Skin of body (tissue), 2 donors: Measurements from ENCODE around the gene ACAP1. TPM values are rescaled to one million over a fixed set of nuclear protein-coding genes. Genes with fewer than 3 reads are reported as not detected.

Experiments used
- DNase-seq: peaks from one replicate; lab custom pipeline; 2025; lab: John Stamatoyannopoulos, UW
- total RNA-seq: library from RNA; depleted of rRNA; stranded (reverse); fragments of >200 nt; gene quantifications from one replicate; pipeline ENCODE4 v1.2.3, GENCODE V29; 2014

ACAP1 gene
- total RNA-seq, 1 donor from 2014 or later = 4.7 TPM

GRCh38 chr17:7311110-7311705, 25.1 kb upstream of the ACAP1 start:
- no peak for DNase-seq

DNA sequence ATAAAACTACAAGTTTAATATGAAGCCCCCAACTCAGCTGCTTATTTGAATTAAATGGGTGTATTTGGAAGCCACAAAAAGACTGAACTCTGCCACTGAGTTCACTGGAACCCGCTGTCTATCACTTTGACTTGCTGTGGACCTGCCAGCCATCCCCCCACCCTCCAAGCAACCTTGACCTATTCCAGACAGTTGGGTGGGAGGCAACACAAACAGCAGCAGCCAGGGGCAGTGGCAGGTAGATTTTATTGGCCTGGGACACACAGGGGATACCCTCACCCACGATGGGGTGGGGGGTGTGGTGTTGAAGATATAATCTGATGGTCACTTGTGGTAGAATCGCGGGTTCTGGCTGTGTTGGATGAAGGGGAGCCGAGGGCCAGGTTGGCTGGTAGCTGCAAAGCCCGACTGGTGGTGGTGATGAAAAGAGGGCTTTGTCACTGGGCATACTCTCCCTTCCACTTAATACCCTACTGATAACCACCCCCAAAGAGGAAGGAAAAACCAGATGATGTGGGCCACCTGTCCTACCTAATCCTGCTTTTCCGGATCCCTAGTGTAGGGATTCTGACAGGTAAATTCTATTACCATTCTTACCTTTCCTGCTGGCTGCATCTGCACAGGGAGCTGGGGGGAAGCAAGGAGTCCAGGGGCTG, 23.8 kb upstream of the ACAP1 start:
- DNase-seq = no peak

- no peak for DNase-seq
These were observed 23.0 kb upstream of the ACAP1 start for GRCh38 chr17:7313088-7313889.

DNA sequence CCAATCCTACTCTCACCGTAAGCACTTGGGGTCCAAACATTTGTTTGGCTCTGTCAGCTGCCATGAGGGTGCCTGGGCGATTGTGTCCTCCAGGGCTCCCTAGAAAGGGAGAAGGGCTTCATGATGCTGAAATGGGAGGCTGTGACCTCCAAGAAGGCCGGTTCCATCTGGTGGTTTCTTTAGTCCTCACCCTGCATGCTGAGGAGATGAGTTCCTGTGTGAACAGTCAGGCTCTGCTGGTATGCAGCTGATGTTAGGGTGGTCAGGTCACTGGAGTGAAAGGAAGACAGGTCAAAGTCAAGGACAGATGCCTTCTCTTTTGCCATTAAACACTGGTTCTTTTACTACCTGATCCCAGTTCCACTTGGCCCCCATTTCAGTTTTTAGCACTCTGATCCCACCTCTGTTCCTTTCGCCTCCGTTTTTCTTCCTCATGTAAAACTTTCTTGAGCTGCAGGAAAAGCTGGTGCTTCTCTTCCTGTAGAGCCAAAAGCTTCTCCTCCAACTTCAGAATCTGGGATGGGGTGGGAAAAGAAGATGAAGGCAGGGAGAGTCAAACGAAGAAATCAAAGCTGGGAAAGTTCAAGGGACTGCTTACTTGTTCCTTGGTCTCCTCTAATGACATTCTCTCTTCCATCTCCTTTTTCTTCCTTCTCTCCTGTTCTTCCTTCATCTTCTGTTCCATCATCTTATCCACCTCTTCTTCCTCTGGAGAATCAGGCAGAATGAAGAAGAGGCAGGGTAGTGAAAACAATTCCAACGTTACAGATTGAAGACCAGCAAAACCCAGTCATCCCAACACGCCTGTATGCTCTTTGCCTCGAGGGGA, 22.2 kb upstream of the ACAP1 start:
- DNase-seq = no peak

DNA sequence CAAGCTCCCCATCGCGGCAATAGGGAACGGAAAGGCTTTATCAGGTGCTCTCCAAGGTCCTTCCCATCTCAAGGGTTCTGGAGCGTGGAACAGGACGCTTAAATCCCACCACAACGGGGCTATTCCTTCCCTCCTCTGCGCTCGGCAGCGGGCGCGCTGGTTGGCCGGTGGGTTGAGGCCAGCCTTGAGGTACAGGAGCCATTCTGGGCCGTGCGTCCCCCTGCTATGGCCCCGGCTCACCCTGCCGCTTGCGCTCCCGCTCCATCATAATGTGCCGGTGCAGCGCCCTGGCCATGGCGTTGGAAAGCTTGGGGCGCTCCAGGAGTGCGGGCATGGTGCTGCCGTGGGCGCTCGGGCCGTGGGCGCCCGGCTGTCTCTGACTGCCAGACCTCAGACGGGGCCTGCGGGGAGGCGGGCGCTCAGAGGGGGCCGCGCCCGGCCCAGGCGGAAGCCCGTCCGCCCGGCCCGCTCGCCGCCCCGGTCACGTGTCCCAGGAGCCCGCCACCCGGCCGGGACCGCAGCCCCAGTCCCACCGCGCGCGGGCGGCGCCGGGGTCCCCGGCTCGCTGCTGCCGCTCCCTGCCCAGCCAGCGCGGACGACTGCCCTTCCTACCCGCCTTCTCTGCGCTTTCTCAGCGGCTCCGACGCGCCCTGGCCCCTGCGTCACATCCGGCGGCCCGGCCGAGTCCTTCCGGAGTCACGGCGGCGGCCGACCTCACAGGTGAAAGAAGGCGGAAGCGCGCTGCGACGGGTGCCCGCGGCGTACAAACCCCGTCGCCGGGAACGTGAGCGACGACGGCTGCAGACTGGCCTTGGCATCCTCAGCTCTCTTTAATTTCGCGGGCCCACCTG, 21.4 kb upstream of the ACAP1 start, which contains the start of gene GPS2:
Gene GPS2, minus strand, starts transcription at position 642 of the 851 bp plus-strand sequence. Its CDS starts 308 bp downstream, at position 334.
- DNase-seq = peak; percentile 60

GRCh38 chr17:7315570-7316235, 20.6 kb upstream of the ACAP1 start:
- DNase-seq = no peak

- DNase-seq = no peak
These were observed 19.0 kb upstream of the ACAP1 start for GRCh38 chr17:7317161-7317803.

GRCh38 chr17:7318121-7318860, 18.0 kb upstream of the ACAP1 start:
- no peak for DNase-seq

DNA sequence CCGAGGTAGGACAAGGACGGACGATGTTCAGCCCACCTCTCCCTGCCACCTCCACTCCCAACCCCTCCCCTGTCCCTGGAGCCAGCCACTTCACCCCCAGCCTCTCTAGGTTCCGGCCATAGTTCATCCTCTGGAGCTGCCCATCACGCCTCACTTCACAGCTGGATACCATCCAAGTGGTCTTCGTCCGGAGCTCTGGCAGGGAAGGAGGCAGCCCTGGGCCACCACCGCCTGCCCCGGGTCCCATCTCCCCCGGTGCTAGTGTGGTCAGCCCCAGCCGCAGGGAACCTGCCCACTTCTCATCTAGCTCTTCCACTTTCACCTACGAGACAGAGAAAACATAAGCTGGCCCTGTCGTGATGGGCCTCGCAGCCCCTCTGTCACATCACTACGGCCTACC, 14.9 kb upstream of the ACAP1 start:
- DNase-seq = no peak

DNA sequence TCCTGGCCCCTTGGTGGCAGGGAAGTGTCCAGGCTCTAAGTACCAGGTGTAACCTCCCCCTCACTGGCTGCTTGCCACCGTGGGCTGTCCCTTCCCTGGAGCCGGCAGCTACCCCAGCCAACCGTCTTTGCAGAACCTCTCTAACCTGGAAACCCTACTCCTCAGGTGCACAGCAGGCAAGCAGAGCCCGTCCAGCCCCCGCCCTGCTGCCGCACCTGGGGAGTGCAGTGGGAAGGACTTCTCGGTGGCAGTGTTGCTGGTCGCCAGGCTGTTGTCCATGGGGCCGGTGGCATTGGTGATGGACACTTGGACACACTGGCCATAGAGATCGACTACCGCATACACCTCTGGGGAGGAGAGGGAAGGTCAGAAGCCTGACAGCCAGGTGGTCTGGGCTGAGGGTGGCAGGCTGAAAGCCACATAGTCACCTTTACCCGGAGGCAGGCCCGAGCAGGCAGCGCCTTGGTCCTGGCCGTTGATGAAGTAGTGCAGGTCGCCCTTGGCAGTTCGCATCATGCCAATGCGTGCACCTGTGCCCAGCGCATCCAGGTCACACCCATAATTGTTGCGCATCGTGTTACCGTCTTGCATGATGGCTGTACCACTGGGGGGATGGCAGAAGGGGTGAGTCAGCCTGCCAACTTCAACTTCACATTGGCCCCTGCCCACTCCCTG, 13.7 kb upstream of the ACAP1 start:
- no peak for DNase-seq

DNA sequence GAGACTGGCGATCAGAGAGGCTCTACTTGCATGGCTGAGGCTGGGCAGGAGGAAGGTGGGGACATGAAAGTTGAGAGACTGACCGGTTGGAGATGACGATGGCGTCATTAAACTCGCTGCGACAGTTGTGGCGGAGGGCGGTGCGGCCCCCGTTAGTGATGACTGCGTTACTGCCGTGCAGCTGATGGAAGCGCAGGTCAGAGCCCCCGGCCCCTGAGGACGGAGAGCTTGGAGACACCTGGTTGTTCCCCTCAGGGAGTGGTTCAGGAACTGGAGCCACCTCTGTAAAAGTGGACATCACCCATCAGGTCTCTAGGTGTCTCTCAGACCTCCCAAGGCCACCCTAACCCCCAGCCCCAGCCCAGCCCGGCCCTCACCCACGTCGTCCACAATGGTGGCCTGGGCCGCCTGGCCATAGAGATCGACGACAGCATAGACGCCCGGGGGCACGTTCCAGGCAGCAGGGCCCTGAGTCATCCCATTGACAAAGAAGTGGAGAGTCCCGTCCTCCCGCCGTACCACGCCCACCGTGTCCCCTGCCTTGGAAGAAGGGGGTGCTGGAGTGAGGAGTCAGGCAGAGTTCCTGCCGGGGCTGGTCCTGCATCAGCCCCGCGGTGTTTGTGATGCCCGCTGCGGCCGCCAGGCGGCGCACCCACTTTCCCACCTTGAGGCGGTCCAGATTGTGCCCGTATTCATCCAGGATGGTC, 12.4 kb upstream of the ACAP1 start:
- DNase-seq = no peak

GRCh38 chr17:7324438-7324779, 11.9 kb upstream of the ACAP1 start:
- no peak for DNase-seq

- DNase-seq = no peak
These were observed 11.2 kb upstream of the ACAP1 start for GRCh38 chr17:7325031-7325528.

- DNase-seq = no peak
These were observed 10.1 kb upstream of the ACAP1 start for GRCh38 chr17:7326186-7326585.

- no peak for DNase-seq
These were observed 9.3 kb upstream of the ACAP1 start for GRCh38 chr17:7327056-7327455.

DNA sequence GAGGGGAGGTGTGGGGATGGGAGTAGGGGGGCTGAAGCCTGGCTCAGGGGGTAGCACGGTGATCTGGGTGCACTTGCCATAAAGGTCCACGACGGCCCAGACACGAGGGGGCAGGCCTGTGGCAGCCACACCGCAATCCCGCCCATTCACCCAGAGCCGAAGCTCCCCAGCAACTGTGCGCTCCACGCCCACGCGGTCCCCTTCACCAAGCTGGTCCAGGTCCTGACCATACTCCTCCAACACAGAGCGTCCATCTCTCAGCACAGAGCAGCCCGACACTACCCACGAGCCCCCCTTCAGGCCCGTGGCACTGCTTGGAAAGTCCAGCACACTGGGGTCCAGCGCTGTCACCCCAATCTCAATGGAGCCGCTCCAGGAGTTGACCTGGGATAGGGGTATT, 8.8 kb upstream of the ACAP1 start:
- DNase-seq = no peak

GRCh38 chr17:7328009-7328408, 8.3 kb upstream of the ACAP1 start:
- no peak for DNase-seq
